AG04450 (cell line): ENCODE results near the gene DMD. TPM values are rescaled to one million over a fixed set of nuclear protein-coding genes. Genes with fewer than 3 reads are reported as not detected.

ENCODE experiments used
- CTCF ChIA-PET: fragments of 300-600, 350-600 bp; formaldehyde crosslinking; extraction: SDS; loops from one replicate; lab custom pipeline; 2022; ENCODE audit warnings: antibody characterized with exemption, inconsistent platforms; lab: Charles Lee
- POLR2A ChIA-PET: fragments of 350-600 bp; formaldehyde crosslinking; extraction: SDS; loops from one replicate; lab custom pipeline; 2021; ENCODE audit warnings: antibody characterized with exemption, inconsistent platforms; lab: Yijun Ruan, JAX
- DNase-seq: peaks from one replicate; pipeline ENCODE4 v3.0.0-alpha.2; 2011; ENCODE audit warnings: low read depth, low spot score
- H3K27ac ChIP-seq: one replicate; pipeline ENCODE4 v1.5.1; 2012; ENCODE audit warnings: low read depth, low read length, control low read depth
- H3K27me3 ChIP-seq: one replicate; pipeline ENCODE4 v1.6.0; 2012; ENCODE audit warnings: low read length; ENCODE audit not compliant: control insufficient read depth, insufficient read depth
- H3K4me3 ChIP-seq: 2 replicates; pipeline ENCODE4 v1.5.1; 2011; ENCODE audit warnings: mild to moderate bottlenecking, low read depth, low read length, control low read depth
- H3K9me3 ChIP-seq: 2 replicates; pipeline ENCODE4 v1.5.1; 2012; ENCODE audit warnings: low read length; ENCODE audit not compliant: control insufficient read depth, insufficient read depth
- CTCF ChIP-seq: IDR thresholded peaks from 2 replicates; pipeline ENCODE4 v1.5.1; 2011; ENCODE audit warnings: low read depth, low read length, control low read depth, inconsistent platforms
- polyA plus RNA-seq: library from polyadenylated mRNA; depleted of rRNA; stranded (reverse); fragments of >200 nt; gene quantifications from 2 replicates; pipeline ENCODE4 v1.2.3, GENCODE V29; 2011

The DMD gene
- polyA plus RNA-seq, 1 experiment, result 7.6 TPM

- DNase-seq, result no peak
- Histone ChIP-seq H3K27me3 (no peaks in the 10 kb centered on the region), H3K9me3 (no peaks in the 10 kb centered on the region), H3K4me3 (no peak overlapping the region), H3K27ac (no peak overlapping the region)
- ChIA-PET POLR2A (no interaction called here), CTCF (no interaction called here)
- TF ChIP-seq CTCF, result no peak
These were observed 1400.2 kb downstream of the DMD start for GRCh38 chrX:31811106-31811505.

GRCh38 chrX:31808357-31808756 lies 1403.0 kb downstream of the DMD start:
- Histone ChIP-seq H3K27me3 (no peaks in the 10 kb centered on the region), H3K9me3 (no peaks in the 10 kb centered on the region), H3K27ac (no peak overlapping the region), H3K4me3 (no peak overlapping the region)
- POLR2A ChIA-PET, result no interaction called here
- CTCF ChIA-PET, result no interaction called here
- no peak for DNase-seq
- no peak for TF ChIP-seq CTCF

- Histone ChIP-seq H3K27ac (no peak overlapping the region), H3K4me3 (no peak overlapping the region), H3K27me3 (no peaks in the 10 kb centered on the region), H3K9me3 (no peaks in the 10 kb centered on the region)
- ChIA-PET CTCF (no interaction called here), POLR2A (no interaction called here)
- no peak for TF ChIP-seq CTCF
- DNase-seq, result no peak
These were observed 1404.2 kb downstream of the DMD start for GRCh38 chrX:31807165-31807564.

GRCh38 chrX:31805781-31806180 lies 1405.6 kb downstream of the DMD start:
- DNase-seq, result no peak
- ChIA-PET CTCF (no interaction called here), POLR2A (no interaction called here)
- H3K9me3 ChIP-seq, result no peaks in the 10 kb centered on the region
- no peak overlapping the region for H3K27ac ChIP-seq
- H3K27me3 ChIP-seq, result no peaks in the 10 kb centered on the region
- TF ChIP-seq CTCF, result no peak
- H3K4me3 ChIP-seq, result no peak overlapping the region

- no peak overlapping the region for H3K27ac ChIP-seq
- ChIA-PET CTCF (no interaction called here), POLR2A (no interaction called here)
- DNase-seq, result no peak
- H3K4me3 ChIP-seq, result no peak overlapping the region
- TF ChIP-seq CTCF, result no peak
- H3K9me3 ChIP-seq, result no peaks in the 10 kb centered on the region
- H3K27me3 ChIP-seq, result no peaks in the 10 kb centered on the region
These were observed 1411.1 kb downstream of the DMD start for GRCh38 chrX:31800219-31800618.
